PC-9 (cell line): ENCODE measurements around the gene SPOCK3.

ENCODE experiments used
- CTCF ChIP-seq: fragments of 200-600 bp; sonication (generic); conservative IDR thresholded peaks from 2 replicates; pipeline ENCODE4 v1.6.1; 2017; ENCODE audit warnings: mixed run types, antibody characterized with exemption, mild to moderate bottlenecking, moderate library complexity
- EZH2 ChIP-seq: fragments of 200-600 bp; sonication (generic); IDR thresholded peaks from 2 replicates; pipeline ENCODE4 v1.8.0; 2017; ENCODE audit warnings: antibody characterized with exemption, low read depth

- TF ChIP-seq CTCF (no peak), EZH2 (no peak)
Observed at GRCh38 chr4:167233685-167234315, 494 bp downstream of the SPOCK3 start.
